ENCODE measurements around the gene PROK2.

The PROK2 gene

GRCh38 chr3:71810056-71810455, 25.1 kb upstream of the PROK2 start:
- Histone ChIP-seq H3K4me2 (ENCODE audit: low read depth, low read length, poor library complexity, severe bottlenecking) (no peak overlapping the region), H3K9me3 (ENCODE audit: insufficient read depth, low read depth, low read length) (no peaks in the 10 kb centered on the region), H3F3A (ENCODE audit: low read depth) (no peaks in the 10 kb centered on the region), H4K20me1 (ENCODE audit: insufficient read depth, low read length, poor library complexity, severe bottlenecking) (no peaks in the 10 kb centered on the region), H3K79me2 (ENCODE audit: insufficient read depth, low read length) (no peaks in the 10 kb centered on the region), H3K9me2 (replicated peaks; ENCODE audit: low read depth, low read length) (no peaks in the 10 kb centered on the region), H3K4me1 (ENCODE audit: insufficient read depth, low read length, poor library complexity, severe bottlenecking) (no peaks in the 10 kb centered on the region), H3K4me3 (ENCODE audit: low read length, poor library complexity, severe bottlenecking) (no peak overlapping the region), H2AFZ (ENCODE audit: low read length) (no peak overlapping the region), H3K36me3 (ENCODE audit: insufficient read depth, low read length) (no peaks in the 10 kb centered on the region), H3K9ac (ENCODE audit: low read depth, low read length, poor library complexity, severe bottlenecking) (no peak overlapping the region), H3K27me3 (ENCODE audit: insufficient read depth, low read length, poor library complexity, severe bottlenecking) (no peaks in the 10 kb centered on the region)
- TF ChIP-seq EZH2phosphoT487 (IDR thresholded peaks at IDR 0.05; ENCODE audit: borderline replicate concordance) (no peak), CTCF (conservative IDR thresholded peaks at IDR 0.05; ENCODE audit: low read length) (no peak)

- no peaks in the 10 kb centered on the region for H3K9me3 ChIP-seq (ENCODE audit: insufficient read depth, low read depth, low read length)
These were observed 24.5 kb upstream of the PROK2 start for GRCh38 chr3:71809321-71810026.

GRCh38 chr3:71806736-71807135, 21.8 kb upstream of the PROK2 start:
- H3K9me2 ChIP-seq (replicated peaks; ENCODE audit: low read depth, low read length) = no peaks in the 10 kb centered on the region
- no peak overlapping the region for H2AFZ ChIP-seq (ENCODE audit: low read length)
- no peak overlapping the region for H3K4me2 ChIP-seq (ENCODE audit: low read depth, low read length, poor library complexity, severe bottlenecking)
- H3K4me3 ChIP-seq (ENCODE audit: low read length, poor library complexity, severe bottlenecking) = no peak overlapping the region
- TF ChIP-seq CTCF (conservative IDR thresholded peaks at IDR 0.05; ENCODE audit: low read length) (no peak), EZH2phosphoT487 (IDR thresholded peaks at IDR 0.05; ENCODE audit: borderline replicate concordance) (no peak)
- no peaks in the 10 kb centered on the region for H3K79me2 ChIP-seq (ENCODE audit: insufficient read depth, low read length)
- no peaks in the 10 kb centered on the region for H3K4me1 ChIP-seq (ENCODE audit: insufficient read depth, low read length, poor library complexity, severe bottlenecking)
- no peaks in the 10 kb centered on the region for H4K20me1 ChIP-seq (ENCODE audit: insufficient read depth, low read length, poor library complexity, severe bottlenecking)
- no peaks in the 10 kb centered on the region for H3K36me3 ChIP-seq (ENCODE audit: insufficient read depth, low read length)
- no peaks in the 10 kb centered on the region for H3F3A ChIP-seq (ENCODE audit: low read depth)
- H3K9me3 ChIP-seq (ENCODE audit: insufficient read depth, low read depth, low read length) = no peaks in the 10 kb centered on the region
- H3K27me3 ChIP-seq (ENCODE audit: insufficient read depth, low read length, poor library complexity, severe bottlenecking) = no peaks in the 10 kb centered on the region
- no peak overlapping the region for H3K9ac ChIP-seq (ENCODE audit: low read depth, low read length, poor library complexity, severe bottlenecking)

More at GRCh38 chr3:71809321-71810026, 24.5 kb upstream of the PROK2 start:
- H3K79me2 ChIP-seq (ENCODE audit: insufficient read depth, low read length) = no peaks in the 10 kb centered on the region
- no peaks in the 10 kb centered on the region for H3K4me1 ChIP-seq (ENCODE audit: insufficient read depth, low read length, poor library complexity, severe bottlenecking)
- H3K36me3 ChIP-seq (ENCODE audit: insufficient read depth, low read length) = no peaks in the 10 kb centered on the region
- no peaks in the 10 kb centered on the region for H3F3A ChIP-seq (ENCODE audit: low read depth)
- no peak overlapping the region for H3K9ac ChIP-seq (ENCODE audit: low read depth, low read length, poor library complexity, severe bottlenecking)
- H3K9me2 ChIP-seq (replicated peaks; ENCODE audit: low read depth, low read length) = no peaks in the 10 kb centered on the region
- no peaks in the 10 kb centered on the region for H3K27me3 ChIP-seq (ENCODE audit: insufficient read depth, low read length, poor library complexity, severe bottlenecking)
- TF ChIP-seq CTCF (conservative IDR thresholded peaks at IDR 0.05; ENCODE audit: low read length) (no peak), EZH2phosphoT487 (IDR thresholded peaks at IDR 0.05; ENCODE audit: borderline replicate concordance) (no peak)
- no peak overlapping the region for H3K4me3 ChIP-seq (ENCODE audit: low read length, poor library complexity, severe bottlenecking)
- H2AFZ ChIP-seq (ENCODE audit: low read length) = no peak overlapping the region
- H3K4me2 ChIP-seq (ENCODE audit: low read depth, low read length, poor library complexity, severe bottlenecking) = no peak overlapping the region
- H4K20me1 ChIP-seq (ENCODE audit: insufficient read depth, low read length, poor library complexity, severe bottlenecking) = no peaks in the 10 kb centered on the region
